Retinal pigment epithelial cell (primary cell): Measurements from ENCODE around the gene KIAA1210.
A peak's percentile ranks its signal among the peaks of the same experiment; 100 is the strongest.

ENCODE experiments used
- DNase-seq: peaks from one replicate; pipeline ENCODE4 v3.0.0-alpha.2; 2010; ENCODE audit warnings: low read depth
- H3K4me3 ChIP-seq: 2 replicates; pipeline ENCODE4 v1.5.1; 2011; ENCODE audit warnings: mild to moderate bottlenecking, low read length, control low read depth, moderate library complexity
- TF ChIP-seq, protein P1 (sequence below): conservative IDR thresholded peaks from 2 replicates; pipeline ENCODE4 v1.5.1; 2011; ENCODE audit warnings: low read depth, low read length, control low read depth, inconsistent platforms

KIAA1210 gene

DNA sequence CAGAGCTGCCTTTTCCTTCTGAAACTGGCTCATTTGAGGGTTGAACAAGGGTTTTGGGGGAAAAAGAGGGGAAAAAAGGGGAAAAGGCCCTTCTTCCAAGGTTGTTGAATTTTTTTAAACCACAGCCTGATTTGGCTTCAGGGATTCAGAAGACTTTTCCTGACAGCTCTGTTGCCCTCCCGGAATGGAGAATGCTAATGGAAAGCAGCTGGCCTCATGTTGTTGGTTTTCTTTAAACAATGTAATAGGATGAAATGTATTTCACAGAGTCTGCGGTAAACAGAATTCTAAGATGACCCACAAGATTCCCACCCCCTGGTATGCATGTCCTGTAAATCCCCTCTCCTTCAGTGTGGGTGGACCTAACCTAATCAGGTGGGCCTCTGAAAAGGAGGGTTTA is 3.3 kb upstream of the KIAA1210 start:
- DNase-seq = no peak
- no peak overlapping the region for H3K4me3 ChIP-seq
- TF ChIP-seq, protein P1, sequence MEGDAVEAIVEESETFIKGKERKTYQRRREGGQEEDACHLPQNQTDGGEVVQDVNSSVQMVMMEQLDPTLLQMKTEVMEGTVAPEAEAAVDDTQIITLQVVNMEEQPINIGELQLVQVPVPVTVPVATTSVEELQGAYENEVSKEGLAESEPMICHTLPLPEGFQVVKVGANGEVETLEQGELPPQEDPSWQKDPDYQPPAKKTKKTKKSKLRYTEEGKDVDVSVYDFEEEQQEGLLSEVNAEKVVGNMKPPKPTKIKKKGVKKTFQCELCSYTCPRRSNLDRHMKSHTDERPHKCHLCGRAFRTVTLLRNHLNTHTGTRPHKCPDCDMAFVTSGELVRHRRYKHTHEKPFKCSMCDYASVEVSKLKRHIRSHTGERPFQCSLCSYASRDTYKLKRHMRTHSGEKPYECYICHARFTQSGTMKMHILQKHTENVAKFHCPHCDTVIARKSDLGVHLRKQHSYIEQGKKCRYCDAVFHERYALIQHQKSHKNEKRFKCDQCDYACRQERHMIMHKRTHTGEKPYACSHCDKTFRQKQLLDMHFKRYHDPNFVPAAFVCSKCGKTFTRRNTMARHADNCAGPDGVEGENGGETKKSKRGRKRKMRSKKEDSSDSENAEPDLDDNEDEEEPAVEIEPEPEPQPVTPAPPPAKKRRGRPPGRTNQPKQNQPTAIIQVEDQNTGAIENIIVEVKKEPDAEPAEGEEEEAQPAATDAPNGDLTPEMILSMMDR = no peak

DNA sequence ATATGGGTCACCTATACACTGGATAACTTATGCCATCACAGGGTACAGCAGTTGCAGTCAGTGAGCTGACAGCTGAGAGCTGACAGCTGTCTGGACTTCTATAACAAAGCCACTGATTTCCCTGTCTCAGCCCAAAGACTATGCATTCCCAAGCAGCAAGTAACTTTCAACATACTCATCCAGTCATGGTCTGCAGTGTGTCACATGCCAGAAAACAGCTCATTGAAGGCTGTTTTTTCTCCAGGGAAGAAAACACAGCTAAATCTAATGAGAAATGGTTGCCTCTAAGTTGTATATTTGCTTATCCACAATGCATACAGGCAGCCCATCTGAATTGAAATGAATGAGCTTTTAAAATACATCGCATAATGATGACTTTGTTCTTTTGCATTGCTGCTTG is 6.3 kb downstream of the KIAA1210 start:
- DNase-seq = peak; percentile 26
- TF ChIP-seq, protein P1 = no peak
- H3K4me3 ChIP-seq = no peak overlapping the region

DNA sequence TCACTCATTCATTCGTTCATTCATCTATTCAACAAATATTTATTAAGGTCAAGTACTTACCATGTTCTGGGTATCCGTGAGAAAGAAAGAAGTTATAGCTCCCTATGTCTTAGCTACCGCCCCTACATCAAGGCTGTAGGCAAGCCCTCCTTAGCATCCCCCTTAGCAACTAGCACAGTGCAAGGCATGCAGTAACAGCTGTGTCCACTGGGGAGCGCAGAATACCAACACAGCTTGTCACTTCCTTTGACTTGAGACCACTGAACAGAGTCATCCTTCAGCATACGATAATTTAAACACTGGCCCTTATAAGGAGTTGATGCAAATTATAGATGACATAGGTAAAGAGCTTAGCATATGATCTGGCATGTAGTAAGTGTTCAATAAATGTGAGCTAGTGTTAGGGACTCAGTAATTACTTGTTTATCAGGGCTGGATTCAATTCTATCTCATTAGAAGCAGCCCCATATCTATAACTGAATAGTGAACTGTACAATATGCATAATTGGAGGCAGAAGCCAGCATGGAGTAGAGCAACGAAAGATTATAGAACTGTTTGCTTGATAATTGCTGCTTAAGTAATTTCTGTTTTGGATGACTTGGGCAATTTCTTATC is 8.7 kb downstream of the KIAA1210 start:
- peak; percentile 9 for DNase-seq
- TF ChIP-seq, protein P1 = peak; percentile 82
- H3K4me3 ChIP-seq = no peak overlapping the region

DNA sequence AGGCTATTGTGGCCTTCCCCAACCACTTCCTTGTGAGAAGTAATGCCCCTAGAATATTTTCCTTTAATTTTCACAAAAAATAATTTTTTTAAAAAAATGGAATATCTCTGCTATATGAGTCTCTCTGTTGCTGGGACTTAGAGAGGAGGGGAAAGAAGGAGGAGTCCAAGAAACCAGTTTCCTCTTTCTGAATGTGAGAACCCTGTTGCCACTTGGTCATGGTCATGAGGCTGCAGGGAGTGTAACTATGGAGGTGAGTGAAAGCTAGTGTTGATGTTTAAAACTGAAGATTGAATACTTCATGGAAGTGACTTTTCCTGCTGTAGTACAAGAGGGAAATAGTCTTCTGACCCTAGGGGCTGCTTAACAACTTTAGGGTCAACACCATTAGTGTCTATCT is 20.4 kb downstream of the KIAA1210 start:
- DNase-seq = no peak
- TF ChIP-seq, protein P1 = no peak
- no peak overlapping the region for H3K4me3 ChIP-seq

DNA sequence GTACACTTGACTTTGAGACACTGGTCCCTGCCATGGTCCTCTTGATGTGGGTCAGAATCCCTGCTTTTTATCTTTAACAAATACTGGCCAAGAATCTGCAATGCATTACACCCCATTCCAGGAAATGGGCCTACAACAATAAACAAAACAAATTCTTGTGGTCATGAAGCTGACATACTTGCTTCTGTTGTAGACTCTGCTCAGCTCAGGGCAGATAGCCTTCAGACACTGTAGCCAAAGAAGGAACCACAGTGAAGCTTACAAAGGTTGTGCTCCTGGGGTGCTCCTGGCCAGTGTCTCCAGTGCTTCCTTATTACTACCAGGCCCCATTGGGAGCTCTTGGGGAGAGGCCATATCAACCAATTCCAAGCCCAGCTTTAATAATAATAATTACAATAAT is 21.8 kb downstream of the KIAA1210 start:
- no peak for DNase-seq
- no peak overlapping the region for H3K4me3 ChIP-seq
- TF ChIP-seq, protein P1 = no peak

DNA sequence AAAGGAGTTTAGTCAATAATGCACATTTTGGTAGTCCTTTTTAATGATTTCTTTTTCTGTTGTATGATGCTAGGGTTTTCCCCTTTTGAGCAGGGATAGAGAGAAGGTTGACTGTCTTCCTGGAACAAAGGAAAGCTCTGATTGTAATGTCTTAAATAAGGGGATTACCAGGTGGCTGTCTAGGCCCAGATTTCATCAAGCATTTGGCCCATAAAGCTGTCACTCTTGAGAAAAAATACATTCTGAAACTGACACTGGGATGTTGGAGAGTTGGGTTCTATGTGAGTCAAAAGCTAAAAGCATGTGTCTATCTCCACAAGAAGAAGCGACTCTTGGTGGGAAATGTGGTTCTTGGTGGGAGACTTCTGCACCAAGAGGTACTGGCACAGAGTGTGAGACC is 26.4 kb downstream of the KIAA1210 start:
- TF ChIP-seq, protein P1 = no peak
- H3K4me3 ChIP-seq = no peak overlapping the region
- DNase-seq = no peak

DNA sequence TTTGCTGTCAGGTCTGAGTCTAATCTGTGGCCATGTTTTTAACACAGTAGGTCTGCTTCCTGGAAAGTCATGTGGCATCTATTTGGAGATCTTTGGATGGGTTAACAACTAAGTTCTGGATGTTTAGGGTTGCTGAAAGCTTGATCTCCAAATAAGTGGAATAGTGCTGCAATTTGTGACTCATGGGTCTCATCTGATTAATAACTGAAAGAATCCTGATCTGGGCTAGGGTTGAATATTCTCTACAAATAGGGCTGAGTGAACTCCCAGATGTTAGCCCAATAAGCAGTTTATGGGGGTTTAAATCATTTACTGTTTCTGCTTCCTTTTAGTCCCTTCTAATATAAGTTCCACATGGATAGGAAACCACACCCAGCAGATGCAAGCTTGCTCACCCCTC is 31.7 kb downstream of the KIAA1210 start:
- no peak overlapping the region for H3K4me3 ChIP-seq
- DNase-seq = no peak
- TF ChIP-seq, protein P1 = no peak
